SK-N-DZ (cell line): Measurements from ENCODE around the gene ASPSCR1.

Source experiments
- DNase-seq: peaks from one replicate; pipeline ENCODE4 v3.0.0-alpha.2; 2015; ENCODE audit warnings: low spot score

Gene ASPSCR1

GRCh38 chr17:82065638-82066303 is 88.3 kb downstream of the ASPSCR1 start, which contains the start of gene DUS1L:
DUS1L (minus strand) TSS chr17:82065804; CDS start chr17:82065059, 745 bp downstream.
- peak; percentile 56 for DNase-seq
